Measurements from ENCODE around the gene SEC24B. TPM values are rescaled to one million over a fixed set of nuclear protein-coding genes. Genes with fewer than 3 reads are reported as not detected.

Gene SEC24B
- total RNA-seq (2014; rRNA removed; shearing (Covaris generic)) = 12.1 and 19.4 TPM in 2 replicates

- DNase-seq (ENCODE audit: low spot score) = peak; percentile 72
These were observed at the start of gene SEC24B for GRCh38 chr4:109433205-109434006. Gene SEC24B, plus strand, starts transcription at chr4:109433815. Its CDS starts 55 bp downstream, at chr4:109433870.

DNA sequence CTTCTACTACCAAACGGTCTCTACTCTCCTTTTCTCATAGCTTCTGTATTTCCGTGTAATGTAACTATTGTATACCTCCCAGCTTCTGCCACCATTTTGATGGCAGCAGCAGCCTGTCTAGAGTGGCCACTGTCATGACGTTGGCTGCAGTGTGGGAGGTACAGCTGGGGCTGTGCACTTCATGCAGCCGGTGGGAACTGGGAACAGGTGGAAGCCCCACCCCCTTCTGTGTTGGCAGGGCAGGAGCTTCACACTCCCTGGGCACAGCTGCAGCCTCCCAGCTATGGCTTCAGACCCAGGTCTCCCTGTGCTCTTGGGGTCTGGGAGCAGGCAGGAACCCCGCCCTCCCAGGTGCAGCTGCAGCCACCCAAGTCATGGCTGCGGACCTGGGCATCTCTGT is 49.8 kb upstream of the SEC24B start:
- no peak for DNase-seq (ENCODE audit: low spot score)

- no peak for DNase-seq (ENCODE audit: low spot score)
These were observed 48.4 kb upstream of the SEC24B start for GRCh38 chr4:109385260-109385659.

DNA sequence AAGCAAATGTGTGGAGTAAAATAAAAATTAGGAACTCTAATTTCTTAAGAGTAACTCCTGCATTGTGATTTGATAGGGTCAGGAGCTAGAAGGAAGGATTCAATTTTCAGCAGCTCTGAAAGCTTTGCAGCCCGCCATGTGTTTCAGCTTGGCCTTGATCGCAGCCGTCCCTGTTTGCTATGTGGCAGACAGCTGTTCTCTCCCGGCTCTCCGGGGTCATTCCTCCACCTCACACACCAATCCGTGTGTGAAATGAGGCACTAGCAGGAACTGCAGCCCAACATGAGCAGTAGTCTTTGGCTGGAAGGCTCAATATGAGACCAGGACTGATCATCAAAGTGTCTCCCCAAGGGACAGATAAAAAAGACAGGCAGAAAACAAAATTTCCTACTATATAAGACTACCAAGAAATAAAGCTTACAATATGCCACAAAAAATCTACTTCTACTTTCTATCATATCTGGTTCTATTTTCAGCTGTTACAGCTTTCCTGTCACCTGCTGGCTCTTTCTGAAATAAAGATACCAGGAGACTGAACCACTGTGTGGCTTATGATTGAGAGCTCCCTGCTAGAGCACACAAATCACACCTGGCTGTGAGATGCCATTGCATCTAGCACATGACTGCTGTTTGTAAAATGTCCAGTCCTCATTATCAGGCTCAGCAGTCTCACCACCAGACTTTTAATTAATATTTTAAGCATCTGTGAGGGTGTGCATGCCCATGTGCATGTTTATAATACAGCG is 44.1 kb upstream of the SEC24B start:
- DNase-seq (ENCODE audit: low spot score) = no peak

DNA sequence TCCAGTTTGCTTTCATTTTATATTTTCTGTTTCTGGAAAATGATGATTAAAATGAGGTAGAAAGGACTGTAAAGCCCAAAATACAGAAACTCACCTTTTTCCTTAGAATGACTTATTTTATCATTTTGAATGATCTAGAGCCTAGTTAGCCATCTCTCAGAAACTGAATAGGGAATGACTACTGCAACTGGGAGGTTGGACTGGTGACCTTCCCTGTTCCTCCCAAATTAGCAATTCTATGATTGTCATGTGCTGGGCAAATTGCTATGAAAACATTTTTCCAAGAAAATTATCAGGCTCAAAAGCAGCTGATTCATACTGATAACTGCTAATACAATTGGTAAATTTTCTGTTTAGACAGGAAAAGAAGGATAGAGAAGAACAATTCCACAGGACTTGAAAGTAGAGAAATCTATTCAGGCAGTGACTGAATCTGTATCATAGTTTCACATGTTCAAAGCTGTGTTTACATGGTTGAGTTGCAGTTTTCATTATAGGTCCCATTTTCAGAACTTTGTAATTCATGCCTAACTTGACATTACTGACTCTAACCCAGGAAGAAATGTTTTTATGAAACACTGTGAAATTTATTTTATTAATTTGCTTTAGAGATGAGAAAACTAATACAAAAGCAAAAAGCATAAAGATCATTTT is 43.4 kb upstream of the SEC24B start:
- DNase-seq (ENCODE audit: low spot score) = no peak

- no peak for DNase-seq (ENCODE audit: low spot score)
These were observed 37.9 kb upstream of the SEC24B start for GRCh38 chr4:109395694-109396093.

DNA sequence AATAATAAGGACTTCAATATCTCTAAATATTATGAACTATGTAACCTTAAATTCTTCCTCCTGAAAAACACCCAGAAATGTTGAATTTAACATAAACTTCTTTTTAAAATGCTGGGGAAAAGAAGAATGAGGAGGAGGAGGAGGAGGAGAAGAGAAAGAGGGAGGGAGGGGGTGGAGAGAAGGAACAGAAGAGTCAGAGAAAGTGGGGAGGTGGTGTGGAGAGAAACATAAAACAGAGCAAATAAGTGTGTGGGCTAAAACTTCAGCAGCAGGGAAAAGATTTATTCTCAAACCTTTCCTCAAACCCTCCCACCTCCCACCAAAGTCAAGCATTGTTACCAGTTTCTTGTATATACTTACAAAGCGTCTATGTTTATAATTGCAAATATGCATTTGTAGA is 34.7 kb upstream of the SEC24B start:
- DNase-seq (ENCODE audit: low spot score) = no peak

GRCh38 chr4:109406337-109406931 is 27.2 kb upstream of the SEC24B start:
- DNase-seq (ENCODE audit: low spot score) = peak; percentile 63

DNA sequence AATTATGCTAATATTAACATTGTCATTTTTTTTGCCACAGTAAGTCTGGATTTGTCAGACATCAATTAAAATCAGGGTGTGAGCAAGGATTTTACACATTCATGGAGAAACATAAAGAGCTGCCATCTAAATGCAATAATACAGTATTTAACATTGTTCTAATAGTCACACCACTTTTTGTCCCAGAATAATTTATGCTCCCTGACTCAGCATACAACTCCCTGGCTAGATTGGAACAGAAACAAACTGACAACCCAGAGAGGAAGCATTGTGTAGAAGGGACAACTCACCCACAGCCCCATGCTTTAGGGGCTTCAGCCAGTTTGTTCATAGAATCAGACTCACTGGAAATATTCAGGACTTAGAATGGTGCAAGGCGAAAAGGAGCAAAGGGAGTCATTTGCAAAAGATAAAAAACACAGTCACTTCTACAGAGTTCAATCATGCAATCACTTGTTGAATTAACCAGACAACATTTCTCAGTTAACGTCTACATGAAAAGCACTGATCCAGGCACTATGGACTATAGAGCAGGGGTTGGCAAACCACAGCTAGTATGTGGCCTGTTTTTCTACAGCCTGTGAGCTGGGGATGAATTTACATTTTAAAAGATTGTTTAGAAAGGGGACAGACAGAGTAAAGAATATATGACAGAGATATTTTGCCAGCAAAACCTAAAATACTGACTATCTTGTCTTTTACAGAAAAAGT is 26.4 kb upstream of the SEC24B start:
- no peak for DNase-seq (ENCODE audit: low spot score)

DNA sequence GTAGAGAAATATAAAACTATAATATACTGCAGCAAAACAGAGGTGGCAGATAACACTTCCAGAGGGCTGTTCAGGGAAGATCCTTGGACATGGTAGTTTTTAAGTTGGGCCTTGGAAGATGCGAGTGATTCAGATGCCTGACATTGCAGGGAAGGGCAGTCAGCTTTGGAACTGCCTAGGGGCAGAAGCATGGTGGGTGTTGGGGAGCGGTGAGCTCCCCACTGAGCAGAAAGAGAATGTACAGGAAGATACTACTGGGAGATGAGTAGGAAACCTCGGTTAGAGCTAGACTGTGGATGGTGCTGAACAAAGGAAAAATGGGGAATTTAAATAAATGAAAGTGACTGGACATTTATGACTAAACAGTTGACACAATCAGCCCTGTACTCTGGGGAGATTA is 24.9 kb upstream of the SEC24B start:
- DNase-seq (ENCODE audit: low spot score) = no peak

DNA sequence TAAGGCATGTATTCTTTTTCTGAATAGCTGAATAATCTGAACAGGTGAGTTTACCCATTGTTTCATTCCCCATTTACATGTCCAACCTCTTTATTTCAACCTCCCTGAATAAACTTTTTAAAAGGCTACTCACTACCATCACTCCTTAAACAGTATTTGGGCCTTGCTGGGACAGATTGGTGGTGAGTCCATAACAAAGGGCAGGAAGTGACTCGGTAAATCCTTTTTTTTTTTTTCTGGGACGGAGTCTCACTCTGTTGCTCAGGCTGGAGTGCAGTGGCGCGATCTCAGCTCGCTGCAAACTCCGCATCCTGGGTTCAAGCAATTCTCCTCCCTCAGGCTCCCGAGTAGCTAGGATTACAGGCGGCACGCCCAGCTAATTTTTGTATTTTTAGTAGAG is 23.4 kb upstream of the SEC24B start:
- no peak for DNase-seq (ENCODE audit: low spot score)

DNA sequence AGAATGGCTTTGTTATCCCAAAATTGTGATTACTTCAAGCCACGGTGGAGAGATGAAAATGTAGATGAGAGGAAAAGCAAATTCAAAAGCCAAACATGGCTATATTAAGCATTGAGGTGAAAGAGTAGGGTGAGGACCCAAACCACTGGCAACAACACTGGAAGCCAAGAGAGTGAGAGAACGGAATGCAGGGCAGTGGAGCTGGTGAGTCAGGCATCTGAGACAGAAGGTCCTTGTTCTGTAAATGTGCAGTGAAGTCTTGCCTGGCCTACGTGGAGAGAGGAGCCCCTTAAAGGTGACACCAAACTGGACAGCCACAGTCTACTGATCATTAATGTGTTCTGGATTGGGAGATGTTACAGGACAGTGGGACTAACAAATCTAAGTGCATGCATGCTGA is 22.8 kb upstream of the SEC24B start:
- DNase-seq (ENCODE audit: low spot score) = no peak

DNA sequence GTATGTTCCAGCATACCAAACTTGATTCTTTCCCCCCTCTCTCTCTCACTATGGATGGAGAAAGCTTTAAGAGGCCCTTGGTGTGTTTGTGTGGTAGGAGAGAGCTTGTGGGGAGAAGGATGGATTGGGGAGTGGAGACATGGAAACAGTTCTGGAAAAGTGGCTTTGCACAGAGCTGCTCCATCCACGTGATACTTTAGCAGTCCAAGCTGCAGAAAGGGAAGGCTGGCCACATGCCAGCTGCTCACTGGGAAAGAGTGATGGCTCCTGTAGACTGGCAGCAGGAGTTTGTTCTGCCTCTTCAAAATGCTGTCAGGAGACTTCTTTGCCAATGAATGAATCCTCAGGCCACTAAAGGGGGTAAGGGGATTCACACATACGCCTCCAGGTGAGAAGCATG is 21.7 kb upstream of the SEC24B start:
- DNase-seq (ENCODE audit: low spot score) = peak; percentile 9

DNA sequence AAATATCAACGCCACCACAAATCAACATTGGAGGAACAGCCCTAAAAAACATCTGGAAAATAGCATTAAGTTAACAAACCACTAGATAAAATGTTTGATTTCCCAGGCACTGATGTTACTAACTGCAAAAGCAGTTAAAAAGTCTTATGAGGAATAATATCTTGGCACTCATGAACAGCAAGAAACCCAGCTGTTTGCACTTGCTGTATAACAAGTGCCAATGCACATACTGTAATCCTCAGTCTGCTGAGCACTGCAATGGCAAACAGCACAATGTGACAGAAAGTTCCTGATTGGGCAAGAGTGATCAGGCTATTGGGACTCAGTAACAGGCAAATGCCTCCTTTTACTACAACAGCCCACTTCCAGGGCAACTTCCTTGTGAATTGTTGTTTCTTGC is 20.8 kb upstream of the SEC24B start:
- no peak for DNase-seq (ENCODE audit: low spot score)

DNA sequence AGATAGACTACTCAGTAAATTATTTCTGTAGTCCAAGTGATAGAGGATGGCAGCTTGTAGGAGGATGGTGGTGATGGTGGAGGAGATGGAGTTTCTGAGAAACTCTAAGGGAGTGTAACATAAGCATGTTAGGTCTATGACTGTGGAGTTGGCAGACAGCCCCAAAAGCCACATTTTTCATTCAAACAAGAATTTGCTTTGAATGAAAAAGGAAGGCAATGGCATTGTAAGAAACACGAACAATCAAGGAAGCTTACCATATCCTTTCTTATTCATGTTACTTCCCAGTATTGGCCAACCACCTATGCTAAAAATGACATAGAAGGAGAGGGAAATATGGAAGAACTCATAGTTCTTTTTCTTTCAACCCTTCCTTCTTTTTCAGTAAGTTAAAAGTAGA is 18.7 kb upstream of the SEC24B start:
- DNase-seq (ENCODE audit: low spot score) = no peak

DNA sequence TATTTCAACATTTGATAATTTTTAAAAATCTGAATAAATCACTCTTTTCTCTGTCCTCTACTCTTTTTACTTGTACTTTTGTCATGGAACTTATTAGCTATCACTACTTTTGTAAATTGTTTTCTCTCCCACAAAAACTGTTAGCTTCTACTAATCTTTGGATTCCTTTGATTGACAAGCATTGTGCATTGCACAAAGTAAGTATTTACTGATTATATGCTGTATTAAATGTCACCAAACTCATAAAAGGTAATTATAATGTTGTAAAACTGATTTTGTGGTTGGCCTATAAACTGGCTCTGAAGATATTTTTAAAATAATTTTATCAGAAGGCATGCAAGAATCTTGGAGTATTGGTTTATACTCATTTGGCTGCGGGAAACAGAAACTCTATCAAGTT is 15.0 kb upstream of the SEC24B start:
- no peak for DNase-seq (ENCODE audit: low spot score)

- DNase-seq (ENCODE audit: low spot score) = no peak
These were observed 13.9 kb upstream of the SEC24B start for GRCh38 chr4:109419679-109420078.

GRCh38 chr4:109424093-109424841 is 9.3 kb upstream of the SEC24B start:
- no peak for DNase-seq (ENCODE audit: low spot score)

GRCh38 chr4:109425405-109425804 is 8.2 kb upstream of the SEC24B start:
- DNase-seq (ENCODE audit: low spot score) = no peak

- DNase-seq (ENCODE audit: low spot score) = no peak
These were observed 4.1 kb upstream of the SEC24B start for GRCh38 chr4:109429545-109429944.

DNA sequence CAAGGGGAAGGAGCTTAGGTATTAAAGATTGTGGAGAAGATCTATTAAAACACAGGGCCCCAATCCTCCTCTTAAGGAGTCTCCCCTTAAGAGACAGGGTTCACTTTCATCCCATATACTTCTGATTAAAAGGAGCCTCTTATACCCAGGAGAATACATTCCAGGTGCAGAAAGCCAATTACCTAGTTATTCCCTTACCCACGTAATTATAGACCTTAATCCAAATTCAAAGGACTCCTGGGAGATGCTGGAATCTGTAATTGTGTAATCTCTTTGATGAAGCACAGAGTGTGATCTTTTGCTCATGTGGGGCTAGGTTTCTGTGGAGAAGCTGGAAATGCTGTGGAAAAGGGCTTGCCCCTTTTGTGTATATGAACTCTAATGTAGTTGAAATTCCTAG is 1.4 kb upstream of the SEC24B start:
- no peak for DNase-seq (ENCODE audit: low spot score)

Data from H4 (cell line).